Hematopoietic multipotent progenitor cell (in vitro differentiated cells): Measurements from ENCODE around the gene PTPRO. TPM values are rescaled to one million over a fixed set of nuclear protein-coding genes. Genes with fewer than 3 reads are reported as not detected.

Source experiments
- DNase-seq, 3 donors: peaks; one replicate each; pipeline ENCODE4 v3.0.0-alpha.2; 2011 to 2015; ENCODE audit warnings: low read depth in 2 of 3, low spot score in 2 of 3
- total RNA-seq: library from RNA; depleted of rRNA; stranded (reverse); fragments of >200 nt; gene quantifications from one replicate; pipeline ENCODE4 v1.2.3, GENCODE V29; 2012

Gene PTPRO
- total RNA-seq, 1 donor: 0.27 TPM

- no peak for DNase-seq
Measured at GRCh38 chr12:15547691-15548090, 225.4 kb downstream of the PTPRO start.

GRCh38 chr12:15550793-15551192 lies 228.5 kb downstream of the PTPRO start:
- DNase-seq: no peak

GRCh38 chr12:15555446-15555845 lies 233.1 kb downstream of the PTPRO start:
- no peak for DNase-seq

GRCh38 chr12:15556411-15557102 lies 234.2 kb downstream of the PTPRO start:
- no peak for DNase-seq

- no peak for DNase-seq
Measured at GRCh38 chr12:15558915-15559528, 236.7 kb downstream of the PTPRO start.

GRCh38 chr12:15561396-15561795 lies 239.1 kb downstream of the PTPRO start:
- DNase-seq: no peak

GRCh38 chr12:15562263-15562662 lies 240.0 kb downstream of the PTPRO start:
- DNase-seq: no peak

GRCh38 chr12:15563663-15564062 lies 241.4 kb downstream of the PTPRO start:
- peak in 2 of 3 donors; percentile 62 to 71 for DNase-seq

GRCh38 chr12:15574353-15574752 lies 252.0 kb downstream of the PTPRO start:
- no peak for DNase-seq

- peak in 1 of 3 donors; percentile 26 for DNase-seq
Measured at GRCh38 chr12:15575671-15576541, 253.6 kb downstream of the PTPRO start.

- DNase-seq: peak in 1 of 3 donors; percentile 13
Measured at GRCh38 chr12:15580431-15580830, 258.1 kb downstream of the PTPRO start.

GRCh38 chr12:15581006-15581405 lies 258.7 kb downstream of the PTPRO start:
- no peak for DNase-seq

- no peak for DNase-seq
Measured at GRCh38 chr12:15583804-15584203, 261.5 kb downstream of the PTPRO start.

- DNase-seq: peak; percentile 39 to 78 (median 61)
Measured at GRCh38 chr12:15584366-15585041, 262.2 kb downstream of the PTPRO start.

GRCh38 chr12:15589328-15590032 lies 267.2 kb downstream of the PTPRO start:
- no peak for DNase-seq

- peak; percentile 33 to 80 (median 53) for DNase-seq
Measured at GRCh38 chr12:15590180-15590826, 268.0 kb downstream of the PTPRO start.

GRCh38 chr12:15591811-15592210 lies 269.5 kb downstream of the PTPRO start:
- DNase-seq: no peak

- no peak for DNase-seq
Measured at GRCh38 chr12:15592934-15593333, 270.6 kb downstream of the PTPRO start.

- DNase-seq: no peak
Measured at GRCh38 chr12:15596174-15596573, 273.9 kb downstream of the PTPRO start.
